K562 (cell line): ENCODE data around the gene ADM2. TPM values are rescaled to one million over a fixed set of nuclear protein-coding genes. Genes with fewer than 3 reads are reported as not detected.
A peak's percentile ranks its signal among the peaks of the same experiment; 100 is the strongest.

Experiments used
- ARID3B ChIP-seq: fragments of 250-450 bp; sonication (Bioruptor Pico); IDR thresholded peaks from 2 replicates; pipeline ENCODE4 v1.4.0; 2020; ENCODE audit warnings: borderline replicate concordance
- ATF2 ChIP-seq: sonication (generic); formaldehyde crosslinking; IDR thresholded peaks from 2 replicates; pipeline ENCODE4 v1.8.1; 2022; ENCODE audit warnings: missing genetic modification reagents
- CTBP1 ChIP-seq: fragments of 450-650 bp; IDR thresholded peaks from 2 replicates; pipeline ENCODE4 v1.6.1; 2016; ENCODE audit warnings: borderline replicate concordance
- DPF2 ChIP-seq: fragments of 450-650 bp; IDR thresholded peaks from 2 replicates; pipeline ENCODE4 v1.6.1; 2016
- E2F1 ChIP-seq: sonication (generic); formaldehyde crosslinking; IDR thresholded peaks from 2 replicates; pipeline ENCODE4 v1.8.1; 2023; ENCODE audit warnings: mild to moderate bottlenecking, missing genetic modification reagents, moderate library complexity
- FOXK2 ChIP-seq, 2 experiments: fragments of 450-650 bp; IDR thresholded peaks in 1 of 2; conservative IDR thresholded peaks in 1 of 2; 2 replicates each; pipeline ENCODE4 v1.6.1; 2016; ENCODE audit warnings: low read depth in 2 of 2, mild to moderate bottlenecking in 1 of 2
- HDAC1 ChIP-seq, 2 experiments: fragments of 450-650 bp; IDR thresholded peaks; 2 replicates each; pipeline ENCODE4 v1.6.1; 2016 to 2017; ENCODE audit warnings: inconsistent platforms in 1 of 2, mild to moderate bottlenecking in 1 of 2, moderate library complexity in 1 of 2
- KDM5B ChIP-seq: fragments of 200-600 bp; sonication (generic); IDR thresholded peaks from 2 replicates; pipeline ENCODE4 v1.6.1; 2012; ENCODE audit warnings: low read depth, mild to moderate bottlenecking, moderate library complexity, low read length, control low read depth, inconsistent platforms; ENCODE audit not compliant: insufficient replicate concordance
- MTA3 ChIP-seq: fragments of 450-650 bp; formaldehyde crosslinking; IDR thresholded peaks from 2 replicates; pipeline ENCODE4 v1.6.1; 2017; ENCODE audit warnings: mild to moderate bottlenecking, borderline replicate concordance
- NEUROD1 ChIP-seq: fragments of 150-350 bp; IDR thresholded peaks from 2 replicates; pipeline ENCODE4 v1.6.1; 2014; ENCODE audit warnings: borderline replicate concordance, low read length, low read depth; ENCODE audit not compliant: partially characterized antibody
- PHF8 ChIP-seq: fragments of 200-600 bp; sonication (generic); IDR thresholded peaks from 2 replicates; pipeline ENCODE4 v1.6.1; 2012; ENCODE audit warnings: mixed run types, mild to moderate bottlenecking, inconsistent platforms, low read length, moderate library complexity, borderline replicate concordance
- SMAD4 ChIP-seq: fragments of 250-450 bp; sonication (Bioruptor Pico); conservative IDR thresholded peaks from 2 replicates; pipeline ENCODE4 v1.8.0; 2021; ENCODE audit warnings: inconsistent platforms, mild to moderate bottlenecking, moderate library complexity
- SMC3 ChIP-seq: conservative IDR thresholded peaks from 2 replicates; pipeline ENCODE4 v1.6.1; 2011; ENCODE audit warnings: low read depth, low read length, improper control_type of control experiment; ENCODE audit not compliant: insufficient read depth
- TAF7 ChIP-seq: fragments of 450-650 bp; IDR thresholded peaks from 2 replicates; pipeline ENCODE4 v1.6.1; 2016; ENCODE audit warnings: missing genetic modification characterization, missing compliant biosample characterization
- ZKSCAN1 ChIP-seq: fragments of 150-350 bp; IDR thresholded peaks from 2 replicates; pipeline ENCODE4 v1.6.1; 2016; ENCODE audit warnings: low read depth, low read length
- ZNF311 ChIP-seq: fragments of 250-450 bp; sonication (Bioruptor Pico); IDR thresholded peaks from 2 replicates; pipeline ENCODE4 v1.4.0; 2020; ENCODE audit warnings: mild to moderate bottlenecking, moderate library complexity
- ZNF639 ChIP-seq, 2 experiments: fragments of 200-800 bp in 1 of 2; sonication (Bioruptor generic) in 1 of 2; sonication (generic) in 1 of 2; formaldehyde crosslinking in 1 of 2; IDR thresholded peaks in 1 of 2; conservative IDR thresholded peaks in 1 of 2; 2 replicates each; pipeline versions ENCODE4 v1.5.0 to v1.6.1; 2016 to 2020; ENCODE audit warnings: missing compliant biosample characterization in 1 of 2, missing genetic modification characterization in 1 of 2, missing genetic modification reagents in 1 of 2
- ZNF830 ChIP-seq: fragments of 250-450 bp; sonication (Bioruptor Pico); IDR thresholded peaks from 2 replicates; pipeline ENCODE4 v1.5.0; 2021; ENCODE audit warnings: mild to moderate bottlenecking
- polyA plus RNA-seq, 8 experiments: library from polyadenylated mRNA; depleted of rRNA in 4 of 8; stranded (reverse) in 5 of 8; unstranded in 3 of 8; fragments of >200 nt; fragmentation: Nextera tagmentation in 2 of 8; fragmentation: Illumina TruSeq in 1 of 8; extraction: Ambion mirVana in 2 of 8; extraction: Trizol in 1 of 8; gene quantifications; 2 replicates each; pipeline versions ENCODE4 v1.2.1 to v1.2.3, GENCODE V29; 2011 to 2014; ENCODE audit warnings: inconsistent platforms in 1 of 8, missing spikeins in 1 of 8
- total RNA-seq, 7 experiments: library from RNA; depleted of rRNA in 6 of 7; stranded (reverse); fragments of >200 nt in 6 of 7; fragmentation: Illumina TruSeq in 2 of 7; extraction: Trizol in 2 of 7; gene quantifications; 2 replicates each; pipeline versions ENCODE4 v1.2.1 to v1.2.3, GENCODE V29; 2011 to 2021; ENCODE audit warnings: low replicate concordance in 1 of 7

The ADM2 gene
- total and polyA plus RNA-seq, 9 of the 15 experiments (the other 6 are each of a cell fraction or from before 2014, with no cell fraction given): 0.11 to 5.1 (median 0.38) TPM

- TF ChIP-seq ATF2 (CRISPR knock-in tag): no peak
- TF ChIP-seq SMAD4: peak; percentile 57; the same call in 1 of the 2 replicates
- peak; percentile 91 for TF ChIP-seq E2F1 (CRISPR knock-in tag)
- TF ChIP-seq HDAC1 (IDR thresholded peaks at IDR 0.05): peak in 1 of 2 experiments; percentile 86; a peak in 2 of 4 replicates
- peak; percentile 66; the same call in 1 of the 2 replicates for TF ChIP-seq PHF8
- TF ChIP-seq ZKSCAN1: no peak
- TF ChIP-seq ZNF830 (CRISPR knock-in tag): no peak
- peak; percentile 84 for TF ChIP-seq KDM5B
- peak; percentile 46; the same call in 1 of the 2 replicates for TF ChIP-seq MTA3
- TF ChIP-seq DPF2: no peak
- peak; percentile 36; the same call in 1 of the 2 replicates for TF ChIP-seq CTBP1
- TF ChIP-seq ZNF639 (CRISPR knock-in tag; conservative IDR thresholded peaks at IDR 0.05 in 1 of 2, IDR thresholded peaks at IDR 0.05 in 1 of 2): peak in 1 of 2 experiments; percentile 77; a peak in 1 of 4 replicates
- peak; percentile 46 for TF ChIP-seq NEUROD1
- TF ChIP-seq ARID3B (CRISPR knock-in tag): no peak
- TF ChIP-seq TAF7 (tag): peak; percentile 88
- TF ChIP-seq FOXK2 (conservative IDR thresholded peaks at IDR 0.05 in 1 of 2, IDR thresholded peaks at IDR 0.05 in 1 of 2; ENCODE audit: low read depth in 2 of 2): peak in 1 of 2 experiments; percentile 29; a peak in 1 of 4 replicates
- TF ChIP-seq SMC3: no peak
- no peak for TF ChIP-seq ZNF311 (CRISPR knock-in tag)
Observed at GRCh38 chr22:50507991-50508884, 26.9 kb downstream of the ADM2 start, which contains the start of gene NCAPH2 (continued).
